Germinal center (tissue), 1 donor: ENCODE measurements around the gene NFATC2.

Experiments used
- DNase-seq: peaks from one replicate; pipeline ENCODE4 v3.0.0; 2012; ENCODE audit warnings: mixed read lengths, low spot score

NFATC2 gene

GRCh38 chr20:51389543-51390264 is 152.8 kb downstream of the NFATC2 start:
- no peak for DNase-seq

- no peak for DNase-seq
Measured at GRCh38 chr20:51388756-51389542, 153.6 kb downstream of the NFATC2 start.

- DNase-seq: no peak
Measured at GRCh38 chr20:51388227-51388626, 154.3 kb downstream of the NFATC2 start.

GRCh38 chr20:51387125-51387875 is 155.2 kb downstream of the NFATC2 start:
- DNase-seq: peak; percentile 51

- no peak for DNase-seq
Measured at GRCh38 chr20:51386586-51386985, 155.9 kb downstream of the NFATC2 start.

GRCh38 chr20:51385646-51386530 is 156.6 kb downstream of the NFATC2 start:
- DNase-seq: peak; percentile 56

GRCh38 chr20:51384875-51385274 is 157.6 kb downstream of the NFATC2 start:
- DNase-seq: no peak

GRCh38 chr20:51383891-51384510 is 158.5 kb downstream of the NFATC2 start:
- no peak for DNase-seq

GRCh38 chr20:51382986-51383821 is 159.3 kb downstream of the NFATC2 start:
- DNase-seq: no peak

GRCh38 chr20:51382111-51382985 is 160.2 kb downstream of the NFATC2 start:
- DNase-seq: no peak

- DNase-seq: no peak
Measured at GRCh38 chr20:51381557-51381956, 161.0 kb downstream of the NFATC2 start.

- DNase-seq: peak; percentile 73
Measured at GRCh38 chr20:51380401-51381385, 161.8 kb downstream of the NFATC2 start.

GRCh38 chr20:51379601-51380341 is 162.7 kb downstream of the NFATC2 start:
- DNase-seq: no peak

GRCh38 chr20:51378171-51378928 is 164.2 kb downstream of the NFATC2 start:
- DNase-seq: no peak

- no peak for DNase-seq
Measured at GRCh38 chr20:51377132-51377531, 165.4 kb downstream of the NFATC2 start.

GRCh38 chr20:51376111-51376510 is 166.4 kb downstream of the NFATC2 start:
- DNase-seq: no peak

- no peak for DNase-seq
Measured at GRCh38 chr20:51375561-51375960, 167.0 kb downstream of the NFATC2 start.
